IPS-11a (cell line): ENCODE measurements around the gene XPA.
"Not testable (repeated sequence)": the region's sequence is repeated elsewhere in the genome, so short reads cannot be mapped to it uniquely, and the experiment has no call there.

ENCODE experiments used
- H3K4me3 ChIP-seq: one replicate; pipeline ENCODE4 v1.5.1; 2013; ENCODE audit warnings: low read depth, low read length, control low read depth

XPA gene

GRCh38 chr9:97704345-97704677, 7.2 kb upstream of the XPA start:
- no peak overlapping the region for H3K4me3 ChIP-seq

- no peak overlapping the region for H3K4me3 ChIP-seq
Measured at GRCh38 chr9:97703437-97704344, 6.6 kb upstream of the XPA start.

GRCh38 chr9:97699824-97700223, 2.7 kb upstream of the XPA start:
- H3K4me3 ChIP-seq: not testable (repeated sequence)

- not testable (repeated sequence) for H3K4me3 ChIP-seq
Measured at GRCh38 chr9:97699281-97699680, 2.1 kb upstream of the XPA start.

GRCh38 chr9:97698865-97699264, 1.7 kb upstream of the XPA start:
- no peak overlapping the region for H3K4me3 ChIP-seq

- H3K4me3 ChIP-seq: peak overlapping the region; percentile 81
Measured at GRCh38 chr9:97697837-97698236, 697 bp upstream of the XPA start.

- H3K4me3 ChIP-seq: peak overlapping the region; percentile 81
Measured at GRCh38 chr9:97695995-97696802, 941 bp downstream of the XPA start.

- no peak overlapping the region for H3K4me3 ChIP-seq
Measured at GRCh38 chr9:97695390-97695789, 1.8 kb downstream of the XPA start.

GRCh38 chr9:97694769-97695168, 2.4 kb downstream of the XPA start:
- H3K4me3 ChIP-seq: no peak overlapping the region

- no peak overlapping the region for H3K4me3 ChIP-seq
Measured at GRCh38 chr9:97689401-97690180, 7.5 kb downstream of the XPA start.

- no peak overlapping the region for H3K4me3 ChIP-seq
Measured at GRCh38 chr9:97688654-97689053, 8.5 kb downstream of the XPA start.

- H3K4me3 ChIP-seq: no peak overlapping the region
Measured at GRCh38 chr9:97682242-97682641, 14.9 kb downstream of the XPA start.

- H3K4me3 ChIP-seq: no peak overlapping the region
Measured at GRCh38 chr9:97675655-97676054, 21.5 kb downstream of the XPA start.

GRCh38 chr9:97673922-97674321, 23.2 kb downstream of the XPA start:
- H3K4me3 ChIP-seq: no peak overlapping the region

- H3K4me3 ChIP-seq: no peak overlapping the region
Measured at GRCh38 chr9:97672403-97672802, 24.7 kb downstream of the XPA start.

GRCh38 chr9:97670586-97670985, 26.6 kb downstream of the XPA start:
- H3K4me3 ChIP-seq: no peak overlapping the region

- H3K4me3 ChIP-seq: no peak overlapping the region
Measured at GRCh38 chr9:97668485-97668884, 28.7 kb downstream of the XPA start.

GRCh38 chr9:97666907-97667686, 30.0 kb downstream of the XPA start:
- H3K4me3 ChIP-seq: no peak overlapping the region

GRCh38 chr9:97665742-97666141, 31.4 kb downstream of the XPA start:
- H3K4me3 ChIP-seq: no peak overlapping the region

GRCh38 chr9:97660847-97661246, 36.3 kb downstream of the XPA start:
- H3K4me3 ChIP-seq: no peak overlapping the region

GRCh38 chr9:97660340-97660739, 36.8 kb downstream of the XPA start:
- no peak overlapping the region for H3K4me3 ChIP-seq
